ENCODE data around the gene CYSRT1. TPM values are rescaled to one million over a fixed set of nuclear protein-coding genes. Genes with fewer than 3 reads are reported as not detected.

Gene CYSRT1
- total RNA-seq, 1 donor from 2014 or later = 0.41 TPM

DNA sequence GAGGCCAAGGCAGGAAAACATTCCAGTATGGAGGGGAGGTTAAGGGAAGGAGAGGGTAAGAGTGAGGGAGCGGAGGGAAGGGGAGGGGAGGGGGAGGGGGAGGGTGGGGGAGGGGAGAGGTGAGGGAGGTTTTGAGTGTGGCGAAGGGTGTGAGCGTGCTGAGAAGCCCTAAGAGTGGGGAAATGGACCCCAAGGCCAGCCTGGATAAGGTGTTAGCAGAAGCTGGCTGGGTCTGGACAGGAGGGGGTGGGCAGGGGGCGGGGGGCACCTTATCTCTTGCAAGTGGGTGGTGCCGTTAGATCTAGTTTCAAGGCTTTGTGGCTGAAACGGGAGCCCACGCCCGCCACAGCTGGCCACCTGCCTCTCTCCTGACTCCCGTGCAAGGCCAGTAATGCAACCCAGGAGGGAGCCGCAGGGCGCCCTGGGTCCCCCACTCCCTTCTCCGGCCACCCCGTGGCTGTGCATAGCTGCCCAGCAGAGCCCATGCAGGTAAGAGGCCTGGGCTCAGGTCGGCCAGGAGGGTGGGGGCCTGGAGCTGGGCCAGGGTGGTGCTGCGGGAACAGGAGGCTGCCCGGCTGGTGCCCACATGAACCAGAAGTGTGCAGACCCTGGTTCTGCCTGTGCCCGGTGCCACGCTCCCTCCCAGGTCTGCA, 3.0 kb downstream of the CYSRT1 start:
- H3K4me3 ChIP-seq = no peak overlapping the region
- H3K27ac ChIP-seq = no peak overlapping the region
- intact Hi-C loops (cut with DNase I) = loop anchor here (5.0 kb wide), 1 partner anchor 111 kb away; no protein-coding TSS in a partner anchor
- peaks cover 44% of the 10 kb centered on the region for H3K27me3 ChIP-seq
- ATAC-seq = no peak
- H3K9me3 ChIP-seq = no peaks in the 10 kb centered on the region
- no peaks in the 10 kb centered on the region for H3K36me3 ChIP-seq
- peaks cover 7% of the 10 kb centered on the region for H3K4me1 ChIP-seq
- TF ChIP-seq, protein P1, sequence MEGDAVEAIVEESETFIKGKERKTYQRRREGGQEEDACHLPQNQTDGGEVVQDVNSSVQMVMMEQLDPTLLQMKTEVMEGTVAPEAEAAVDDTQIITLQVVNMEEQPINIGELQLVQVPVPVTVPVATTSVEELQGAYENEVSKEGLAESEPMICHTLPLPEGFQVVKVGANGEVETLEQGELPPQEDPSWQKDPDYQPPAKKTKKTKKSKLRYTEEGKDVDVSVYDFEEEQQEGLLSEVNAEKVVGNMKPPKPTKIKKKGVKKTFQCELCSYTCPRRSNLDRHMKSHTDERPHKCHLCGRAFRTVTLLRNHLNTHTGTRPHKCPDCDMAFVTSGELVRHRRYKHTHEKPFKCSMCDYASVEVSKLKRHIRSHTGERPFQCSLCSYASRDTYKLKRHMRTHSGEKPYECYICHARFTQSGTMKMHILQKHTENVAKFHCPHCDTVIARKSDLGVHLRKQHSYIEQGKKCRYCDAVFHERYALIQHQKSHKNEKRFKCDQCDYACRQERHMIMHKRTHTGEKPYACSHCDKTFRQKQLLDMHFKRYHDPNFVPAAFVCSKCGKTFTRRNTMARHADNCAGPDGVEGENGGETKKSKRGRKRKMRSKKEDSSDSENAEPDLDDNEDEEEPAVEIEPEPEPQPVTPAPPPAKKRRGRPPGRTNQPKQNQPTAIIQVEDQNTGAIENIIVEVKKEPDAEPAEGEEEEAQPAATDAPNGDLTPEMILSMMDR (IDR thresholded peaks at IDR 0.05) = no peak
- DNase-seq = no peak

DNA sequence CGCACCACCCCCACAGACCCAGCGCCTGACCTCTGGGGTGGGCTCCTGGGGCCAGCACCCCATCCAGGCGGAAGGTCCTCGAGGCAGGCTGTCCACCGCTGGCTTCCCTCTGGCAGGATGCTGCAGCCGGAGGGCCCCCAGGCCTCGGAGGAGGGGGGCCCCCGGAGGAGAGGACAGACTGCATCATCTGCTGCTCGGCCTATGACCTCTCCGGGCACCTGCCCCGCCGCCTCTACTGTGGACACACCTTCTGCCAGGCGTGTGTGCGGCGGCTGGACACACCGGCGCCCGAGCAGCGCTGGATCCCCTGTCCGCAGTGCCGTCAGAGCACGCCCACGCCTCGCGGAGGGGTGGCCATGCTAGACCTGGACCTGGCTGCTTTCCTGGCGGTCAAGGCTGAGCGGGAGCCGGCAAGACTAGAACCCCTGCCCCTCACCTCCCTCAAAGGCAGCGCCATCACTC, 3.6 kb downstream of the CYSRT1 start:
- TF ChIP-seq, protein P1 (IDR thresholded peaks at IDR 0.05) = no peak
- DNase-seq = no peak
- Histone ChIP-seq H3K4me3 (no peak overlapping the region), H3K27ac (no peak overlapping the region), H3K4me1 (peaks cover 5% of the 10 kb centered on the region), H3K9me3 (no peaks in the 10 kb centered on the region), H3K36me3 (no peaks in the 10 kb centered on the region), H3K27me3 (peaks cover 44% of the 10 kb centered on the region)
- intact Hi-C loops (cut with DNase I) = loop anchor here (5.0 kb wide), 1 partner anchor 111 kb away; no protein-coding TSS in a partner anchor
- ATAC-seq = no peak

- intact Hi-C loops (cut with DNase I) = loop anchor here (5.0 kb wide), 1 partner anchor 112 kb away; no protein-coding TSS in a partner anchor
- Histone ChIP-seq H3K9me3 (no peaks in the 10 kb centered on the region), H3K4me3 (no peak overlapping the region), H3K27me3 (peaks cover 46% of the 10 kb centered on the region), H3K4me1 (peaks cover 1% of the 10 kb centered on the region), H3K36me3 (no peaks in the 10 kb centered on the region), H3K27ac (no peak overlapping the region)
- no peak for ATAC-seq
- TF ChIP-seq, protein P1 (IDR thresholded peaks at IDR 0.05) = no peak
- DNase-seq = no peak
These were observed 4.3 kb downstream of the CYSRT1 start for GRCh38 chr9:137228968-137229896.

DNA sequence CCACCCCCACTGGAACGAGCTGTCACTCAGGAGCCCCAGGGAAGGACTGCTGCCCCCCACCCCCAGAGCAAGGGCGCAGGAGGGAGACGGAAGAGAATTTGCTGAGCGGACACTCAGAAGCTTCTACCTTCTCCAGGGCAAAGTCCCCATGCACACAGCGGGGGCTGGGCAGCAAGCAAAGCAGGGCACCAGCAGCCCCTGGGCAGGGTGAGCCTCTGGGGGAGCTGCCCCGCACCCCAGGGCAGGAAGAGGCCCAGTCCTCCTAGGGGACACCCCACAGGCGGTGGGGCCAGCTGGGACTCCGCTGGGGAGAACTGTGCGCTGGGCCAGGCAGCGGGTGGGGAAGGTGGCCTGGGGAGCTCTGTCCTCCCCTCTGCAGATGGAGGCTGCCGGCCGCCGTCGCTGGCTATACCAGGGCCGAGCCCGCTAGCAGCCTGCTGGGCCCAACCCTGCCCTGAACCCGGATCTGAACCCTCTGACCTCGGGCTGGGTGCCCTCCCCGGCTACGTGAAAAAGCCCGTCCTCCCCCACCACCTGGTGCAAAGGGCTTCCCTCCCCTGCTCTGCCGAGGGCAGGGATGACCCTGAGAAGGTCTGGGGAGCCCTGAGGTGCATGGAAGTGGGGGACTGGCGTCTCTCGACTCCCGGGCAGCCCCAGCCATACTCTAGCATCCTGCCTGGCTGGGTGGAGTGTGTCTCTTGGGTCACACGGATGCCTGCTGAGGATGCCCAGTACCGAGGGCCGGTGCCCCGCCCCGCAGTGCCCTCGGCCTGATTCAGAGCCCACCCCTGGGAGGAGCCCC, 5.1 kb downstream of the CYSRT1 start:
- intact Hi-C loops (cut with DNase I) = loop anchor here (5.0 kb wide), 1 partner anchor 113 kb away; no protein-coding TSS in a partner anchor
- Histone ChIP-seq H3K9me3 (no peaks in the 10 kb centered on the region), H3K27ac (no peak overlapping the region), H3K4me1 (no peaks in the 10 kb centered on the region), H3K4me3 (no peak overlapping the region), H3K27me3 (peaks cover 55% of the 10 kb centered on the region), H3K36me3 (no peaks in the 10 kb centered on the region)
- DNase-seq = no peak
- ATAC-seq = no peak
- TF ChIP-seq, protein P1 (IDR thresholded peaks at IDR 0.05) = no peak

- ATAC-seq = no peak
- TF ChIP-seq, protein P1 (IDR thresholded peaks at IDR 0.05) = no peak
These were observed 5.9 kb downstream of the CYSRT1 start, which contains the start of gene SLC34A3 for GRCh38 chr9:137230705-137231371. Gene SLC34A3, plus strand, starts transcription at chr9:137230901. Its CDS starts 802 bp downstream, at chr9:137231703.

More at GRCh38 chr9:137230705-137231371, 5.9 kb downstream of the CYSRT1 start, which contains the start of gene SLC34A3:
- DNase-seq = no peak
- intact Hi-C loops (cut with DNase I) = no loop called here
- Histone ChIP-seq H3K27ac (no peak within 1 kb of the TSS), H3K4me1 (no peaks in the 10 kb centered on the region), H3K9me3 (no peaks in the 10 kb centered on the region), H3K27me3 (peaks cover 57% of the 10 kb centered on the region), H3K36me3 (no peaks in the 10 kb centered on the region), H3K4me3 (no peak within 1 kb of the TSS)
